GM23248 (cell line): ENCODE data around the gene POLD1. TPM values are rescaled to one million over a fixed set of nuclear protein-coding genes. Genes with fewer than 3 reads are reported as not detected.
"Not testable (repeated sequence)": the region's sequence is repeated elsewhere in the genome, so short reads cannot be mapped to it uniquely, and the experiment has no call there.

Source experiments
- DNase-seq: peaks from one replicate; pipeline ENCODE4 v3.0.0-alpha.2; 2015
- H2AFZ ChIP-seq: fragments of 200-600 bp; sonication (generic); 2 replicates; pipeline ENCODE4 v1.6.1; 2016; ENCODE audit warnings: antibody characterized with exemption
- H3F3A ChIP-seq: fragments of 200-600 bp; sonication (generic); 2 replicates; pipeline ENCODE4 v1.6.1; 2016; ENCODE audit warnings: mild to moderate bottlenecking, antibody characterized with exemption, mixed run types; ENCODE audit not compliant: insufficient read depth
- H3K27ac ChIP-seq: fragments of 200-600 bp; sonication (generic); 2 replicates; pipeline ENCODE4 v1.5.1; 2016; ENCODE audit warnings: mild to moderate bottlenecking
- H3K27me3 ChIP-seq: fragments of 200-600 bp; sonication (generic); replicated peaks from 2 replicates; pipeline ENCODE4 v1.6.1; 2016; ENCODE audit warnings: mild to moderate bottlenecking; ENCODE audit not compliant: insufficient read depth
- H3K36me3 ChIP-seq: fragments of 200-600 bp; sonication (generic); 2 replicates; pipeline ENCODE4 v1.6.1; 2016; ENCODE audit warnings: low read depth, mild to moderate bottlenecking
- H3K4me1 ChIP-seq: fragments of 200-600 bp; sonication (generic); 2 replicates; pipeline ENCODE4 v1.6.1; 2016; ENCODE audit warnings: mild to moderate bottlenecking; ENCODE audit not compliant: insufficient read depth
- H3K4me2 ChIP-seq: fragments of 200-600 bp; sonication (generic); one replicate; pipeline ENCODE4 v1.6.1; 2016; ENCODE audit warnings: mild to moderate bottlenecking; ENCODE audit not compliant: unreplicated experiment
- H3K4me3 ChIP-seq: fragments of 200-600 bp; sonication (generic); 2 replicates; pipeline ENCODE4 v1.5.1; 2016; ENCODE audit warnings: mild to moderate bottlenecking
- H3K79me2 ChIP-seq: fragments of 200-600 bp; sonication (generic); 2 replicates; pipeline ENCODE4 v1.6.1; 2016; ENCODE audit warnings: mild to moderate bottlenecking; ENCODE audit not compliant: insufficient read depth
- H3K9ac ChIP-seq: fragments of 200-600 bp; sonication (generic); 2 replicates; pipeline ENCODE4 v1.6.1; 2016; ENCODE audit warnings: mild to moderate bottlenecking
- H3K9me2 ChIP-seq: fragments of 200-600 bp; sonication (generic); 2 replicates; pipeline ENCODE4 v1.6.1; 2016; ENCODE audit warnings: mixed run types, mild to moderate bottlenecking, moderate library complexity; ENCODE audit not compliant: insufficient read depth
- H3K9me3 ChIP-seq: fragments of 200-600 bp; sonication (generic); one replicate; pipeline ENCODE4 v1.6.1; 2017; ENCODE audit warnings: low read depth
- H4K20me1 ChIP-seq: fragments of 200-600 bp; sonication (generic); 2 replicates; pipeline ENCODE4 v1.6.0; 2016; ENCODE audit not compliant: insufficient read depth
- EZH2 ChIP-seq: fragments of 200-600 bp; sonication (generic); IDR thresholded peaks from 2 replicates; pipeline ENCODE4 v1.6.1; 2018; ENCODE audit warnings: antibody characterized with exemption, mild to moderate bottlenecking; ENCODE audit not compliant: insufficient read depth, poor library complexity, severe bottlenecking
- EZH2phosphoT487 ChIP-seq: fragments of 200-600 bp; sonication (generic); IDR thresholded peaks from 2 replicates; pipeline ENCODE4 v1.6.1; 2018; ENCODE audit warnings: antibody characterized with exemption, moderate library complexity, mild to moderate bottlenecking, low read depth; ENCODE audit not compliant: insufficient read depth
- WGBS, 2 experiments: methylation state at CpG; one replicate each; pipeline ENCODE4 v1.1.6; 2015 to 2017; ENCODE audit warnings: low lambda C conversion rate in 2 of 2, low coverage in 1 of 2; ENCODE audit errors: missing lambda C conversion rate in 2 of 2; 5-methylcytosine and 5-hydroxymethylcytosine counted together
- in situ Hi-C: fragments of 300-500 bp; cut with MboI; formaldehyde crosslinking; loops from 2 replicates; pipeline ENCODE4 v1.15.0; 2020
- polyA plus RNA-seq: library from polyadenylated mRNA; unstranded; fragments of >200 nt; fragmentation: Nextera tagmentation; extraction: Ambion mirVana; gene quantifications from 2 replicates; pipeline ENCODE4 v1.2.1, GENCODE V29; 2016
- total RNA-seq: library from RNA; depleted of rRNA; stranded (reverse); fragments of >200 nt; shearing (Covaris generic); gene quantifications from 2 replicates; pipeline ENCODE4 v1.2.3, GENCODE V29; 2014; rRNA removed

The POLD1 gene
- total RNA-seq (15.6 and 18.3 TPM in 2 replicates), polyA plus RNA-seq (12.6 and 13.7 TPM in 2 replicates)

GRCh38 chr19:50383852-50384684 is at the start of gene POLD1:
Gene POLD1, plus strand, starts transcription at chr19:50384347. Its CDS starts 14,505 bp downstream, at chr19:50398852.
- H3F3A ChIP-seq = peaks cover 17% of the 10 kb centered on the region
- H2AFZ ChIP-seq = peak within 1 kb of the TSS; percentile 76
- H3K79me2 ChIP-seq = peaks cover 26% of the 10 kb centered on the region
- peak within 1 kb of the TSS; percentile 61 for H3K27ac ChIP-seq
- no peaks in the 10 kb centered on the region for H3K27me3 ChIP-seq
- 2 to 3% methylated on average over 43 to 77 of the region's 78 CpGs for WGBS, 2 experiments
- no peaks in the 10 kb centered on the region for H3K9me3 ChIP-seq
- no peaks in the 10 kb centered on the region; the same call in 1 of the 2 replicates for H3K36me3 ChIP-seq
- TF ChIP-seq EZH2 (no peak), EZH2phosphoT487 (no peak)
- H3K9me2 ChIP-seq = no peaks in the 10 kb centered on the region
- in situ Hi-C loops = no loop called here
- peaks cover 3% of the 10 kb centered on the region; the same call in 1 of the 2 replicates for H3K4me1 ChIP-seq
- H4K20me1 ChIP-seq = no peaks in the 10 kb centered on the region
- DNase-seq = peak; percentile 100
- peak within 1 kb of the TSS; percentile 77 for H3K4me3 ChIP-seq
- peak within 1 kb of the TSS; percentile 82 for H3K9ac ChIP-seq
- H3K4me2 ChIP-seq = peak within 1 kb of the TSS; percentile 99

- Histone ChIP-seq H3K4me3 (no peak overlapping the region), H2AFZ (no peak overlapping the region), H3F3A (no peaks in the 10 kb centered on the region), H3K79me2 (no peaks in the 10 kb centered on the region), H3K9ac (no peak overlapping the region), H3K9me2 (no peaks in the 10 kb centered on the region), H3K4me1 (no peaks in the 10 kb centered on the region), H3K27me3 (peaks cover 27% of the 10 kb centered on the region), H3K4me2 (no peak overlapping the region), H4K20me1 (no peaks in the 10 kb centered on the region), H3K36me3 (no peaks in the 10 kb centered on the region), H3K27ac (no peak overlapping the region), H3K9me3 (no peaks in the 10 kb centered on the region)
- 74 to 78% methylated on average over 12 of the region's 12 CpGs for WGBS, 2 experiments
- no peak for DNase-seq
- in situ Hi-C loops = no loop called here
- TF ChIP-seq EZH2 (no peak), EZH2phosphoT487 (no peak)
Observed at GRCh38 chr19:50334741-50335421, 49.3 kb upstream of the POLD1 start.

GRCh38 chr19:50337031-50337430 is 47.1 kb upstream of the POLD1 start:
- H4K20me1 ChIP-seq, H3K79me2 ChIP-seq, H3K9me3 ChIP-seq, H3K9me2 ChIP-seq, H3K4me1 ChIP-seq, H3F3A ChIP-seq, H3K4me2 ChIP-seq, DNase-seq, H2AFZ ChIP-seq, H3K27ac ChIP-seq, H3K36me3 ChIP-seq, H3K4me3 ChIP-seq, in situ Hi-C loops, H3K9ac ChIP-seq: not testable (repeated sequence)
- peaks cover 11% of the 10 kb centered on the region for H3K27me3 ChIP-seq
- WGBS, 2 experiments = 33 to 34% methylated on average over 6 of the region's 6 CpGs

- Histone ChIP-seq H3K9me2 (no peaks in the 10 kb centered on the region), H3F3A (no peaks in the 10 kb centered on the region), H3K4me2 (no peak overlapping the region), H3K79me2 (no peaks in the 10 kb centered on the region), H3K27ac (no peak overlapping the region), H3K36me3 (no peaks in the 10 kb centered on the region), H2AFZ (no peak overlapping the region), H3K9me3 (no peaks in the 10 kb centered on the region), H3K4me1 (no peaks in the 10 kb centered on the region), H4K20me1 (no peaks in the 10 kb centered on the region), H3K9ac (no peak overlapping the region), H3K27me3 (no peaks in the 10 kb centered on the region), H3K4me3 (no peak overlapping the region)
- no peak for DNase-seq
- no peak for TF ChIP-seq EZH2phosphoT487
- TF ChIP-seq EZH2 = no peak
- in situ Hi-C loops = no loop called here
Observed at GRCh38 chr19:50340331-50340730, 43.8 kb upstream of the POLD1 start.
